ENCODE measurements around the gene SAP25. TPM values are rescaled to one million over a fixed set of nuclear protein-coding genes. Genes with fewer than 3 reads are reported as not detected.
A peak's percentile ranks its signal among the peaks of the same experiment; 100 is the strongest.

The SAP25 gene
- total RNA-seq, 2 donors from 2014 or later, result 2.5 to 19.5 TPM

DNA sequence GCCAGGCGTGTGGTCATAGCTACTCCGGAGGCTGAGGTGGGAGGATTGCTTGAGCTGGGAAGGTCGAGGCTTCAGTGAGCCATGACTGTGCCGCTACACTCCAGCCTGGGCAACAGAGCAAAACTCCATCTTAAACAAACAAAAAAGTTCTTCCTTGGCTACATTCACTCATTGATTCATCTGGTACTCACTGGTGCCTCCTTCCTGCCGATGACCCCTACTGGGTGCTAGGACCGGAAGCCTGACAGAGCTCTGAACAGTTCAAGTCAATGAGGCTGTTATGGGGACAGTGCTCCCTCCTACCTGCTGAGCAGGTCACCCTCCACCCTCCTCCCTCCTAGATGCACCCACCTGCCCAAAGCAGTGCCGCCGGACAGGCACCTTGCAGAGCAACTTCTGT, 33.4 kb upstream of the SAP25 start:
- Histone ChIP-seq H3K27me3 (replicated peaks; ENCODE audit: insufficient read depth) (no peaks in the 10 kb centered on the region), H3K9me3 (no peaks in the 10 kb centered on the region), H3K4me1 (replicated peaks) (no peaks in the 10 kb centered on the region), H3K36me3 (no peaks in the 10 kb centered on the region), H3K27ac (no peak overlapping the region), H3K4me3 (no peak overlapping the region)
- TF ChIP-seq POLR2A (IDR thresholded peaks at IDR 0.05) (no peak), POLR2AphosphoS5 (IDR thresholded peaks at IDR 0.05) (no peak)
- TF ChIP-seq, protein P1, sequence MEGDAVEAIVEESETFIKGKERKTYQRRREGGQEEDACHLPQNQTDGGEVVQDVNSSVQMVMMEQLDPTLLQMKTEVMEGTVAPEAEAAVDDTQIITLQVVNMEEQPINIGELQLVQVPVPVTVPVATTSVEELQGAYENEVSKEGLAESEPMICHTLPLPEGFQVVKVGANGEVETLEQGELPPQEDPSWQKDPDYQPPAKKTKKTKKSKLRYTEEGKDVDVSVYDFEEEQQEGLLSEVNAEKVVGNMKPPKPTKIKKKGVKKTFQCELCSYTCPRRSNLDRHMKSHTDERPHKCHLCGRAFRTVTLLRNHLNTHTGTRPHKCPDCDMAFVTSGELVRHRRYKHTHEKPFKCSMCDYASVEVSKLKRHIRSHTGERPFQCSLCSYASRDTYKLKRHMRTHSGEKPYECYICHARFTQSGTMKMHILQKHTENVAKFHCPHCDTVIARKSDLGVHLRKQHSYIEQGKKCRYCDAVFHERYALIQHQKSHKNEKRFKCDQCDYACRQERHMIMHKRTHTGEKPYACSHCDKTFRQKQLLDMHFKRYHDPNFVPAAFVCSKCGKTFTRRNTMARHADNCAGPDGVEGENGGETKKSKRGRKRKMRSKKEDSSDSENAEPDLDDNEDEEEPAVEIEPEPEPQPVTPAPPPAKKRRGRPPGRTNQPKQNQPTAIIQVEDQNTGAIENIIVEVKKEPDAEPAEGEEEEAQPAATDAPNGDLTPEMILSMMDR (IDR thresholded peaks at IDR 0.05), result no peak
- WGBS, result 78% methylated on average over 8 of the region's 8 CpGs
- intact Hi-C loops (cut with DNase I), result no loop called here
- DNase-seq (ENCODE audit: low spot score), result no peak

DNA sequence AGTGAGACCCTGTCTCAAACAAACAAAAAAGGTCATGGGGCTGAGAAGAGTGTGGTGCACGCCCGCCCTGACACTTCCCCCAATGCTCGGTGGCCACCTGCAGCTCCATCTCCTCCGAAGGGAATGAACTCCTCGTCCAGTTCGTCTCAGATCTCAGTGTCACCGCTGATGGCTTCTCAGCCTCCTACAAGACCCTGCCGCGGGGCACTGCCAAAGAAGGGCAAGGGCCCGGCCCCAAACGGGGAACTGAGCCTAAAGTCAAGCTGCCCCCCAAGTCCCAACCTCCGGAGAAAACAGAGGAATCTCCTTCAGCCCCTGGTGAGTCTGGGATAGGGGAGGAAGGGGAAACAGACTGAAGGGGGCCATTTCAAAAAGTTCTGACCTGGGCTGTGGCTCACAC, 32.6 kb upstream of the SAP25 start:
- intact Hi-C loops (cut with DNase I), result no loop called here
- Histone ChIP-seq H3K4me1 (replicated peaks) (no peaks in the 10 kb centered on the region), H3K9me3 (no peaks in the 10 kb centered on the region), H3K4me3 (no peak overlapping the region), H3K27me3 (replicated peaks; ENCODE audit: insufficient read depth) (no peaks in the 10 kb centered on the region), H3K36me3 (no peaks in the 10 kb centered on the region), H3K27ac (no peak overlapping the region)
- DNase-seq (ENCODE audit: low spot score), result no peak
- WGBS, result 94% methylated on average over 12 of the region's 12 CpGs
- TF ChIP-seq POLR2A (IDR thresholded peaks at IDR 0.05) (no peak), POLR2AphosphoS5 (IDR thresholded peaks at IDR 0.05) (no peak)
- TF ChIP-seq, protein P1 (IDR thresholded peaks at IDR 0.05), result no peak

DNA sequence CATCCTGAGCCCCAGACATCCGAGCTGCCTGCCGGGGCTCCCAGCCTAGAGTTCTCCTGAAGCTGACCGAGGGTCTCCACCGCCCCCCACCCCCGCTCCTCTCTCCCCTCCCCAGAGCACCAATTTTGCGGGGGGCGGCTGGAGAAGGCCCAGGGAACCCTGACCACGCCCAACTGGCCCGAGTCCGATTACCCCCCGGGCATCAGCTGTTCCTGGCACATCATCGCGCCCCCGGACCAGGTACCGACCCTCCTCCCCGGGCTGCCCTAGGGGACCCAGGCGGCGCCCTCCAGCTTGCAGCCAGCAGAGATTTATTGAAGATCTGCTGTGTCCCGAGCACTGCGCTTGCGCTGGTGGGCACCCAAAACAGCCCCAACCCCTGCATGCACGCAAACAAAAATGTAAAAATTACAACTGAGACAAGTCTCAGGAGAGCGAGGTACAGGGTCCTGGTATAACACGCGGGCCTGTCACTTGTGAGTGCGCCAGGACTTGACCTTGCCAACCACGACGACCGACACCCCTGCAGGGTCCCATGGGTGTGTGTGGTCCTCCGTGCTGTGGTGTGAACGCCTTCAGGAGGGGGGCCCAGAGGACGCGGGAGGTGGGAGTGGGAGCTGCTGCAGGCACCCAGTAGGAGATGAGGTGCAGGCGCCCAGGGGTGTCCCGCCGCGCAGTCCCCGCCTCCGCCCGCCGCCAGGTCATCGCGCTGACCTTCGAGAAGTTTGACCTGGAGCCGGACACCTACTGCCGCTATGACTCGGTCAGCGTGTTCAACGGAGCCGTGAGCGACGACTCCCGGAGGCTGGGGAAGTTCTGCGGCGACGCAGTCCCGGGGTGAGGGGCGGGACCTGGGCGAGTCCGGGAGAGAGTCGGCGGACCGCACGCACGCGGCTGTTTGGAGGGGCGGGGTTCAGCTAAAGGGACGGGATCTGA, 31.5 kb upstream of the SAP25 start:
- H3K4me3 ChIP-seq, result peak overlapping the region; percentile 52 to 68
- H3K4me1 ChIP-seq (replicated peaks), result no peaks in the 10 kb centered on the region
- intact Hi-C loops (cut with DNase I), result no loop called here
- no peak for DNase-seq (ENCODE audit: low spot score)
- no peaks in the 10 kb centered on the region for H3K36me3 ChIP-seq
- H3K27ac ChIP-seq, result peak overlapping the region; percentile 74 to 77
- no peaks in the 10 kb centered on the region for H3K9me3 ChIP-seq
- no peaks in the 10 kb centered on the region for H3K27me3 ChIP-seq (replicated peaks; ENCODE audit: insufficient read depth)
- TF ChIP-seq POLR2AphosphoS5 (IDR thresholded peaks at IDR 0.05) (no peak), POLR2A (IDR thresholded peaks at IDR 0.05) (peak; percentile 19)
- 12% methylated on average over 67 of the region's 68 CpGs for WGBS

DNA sequence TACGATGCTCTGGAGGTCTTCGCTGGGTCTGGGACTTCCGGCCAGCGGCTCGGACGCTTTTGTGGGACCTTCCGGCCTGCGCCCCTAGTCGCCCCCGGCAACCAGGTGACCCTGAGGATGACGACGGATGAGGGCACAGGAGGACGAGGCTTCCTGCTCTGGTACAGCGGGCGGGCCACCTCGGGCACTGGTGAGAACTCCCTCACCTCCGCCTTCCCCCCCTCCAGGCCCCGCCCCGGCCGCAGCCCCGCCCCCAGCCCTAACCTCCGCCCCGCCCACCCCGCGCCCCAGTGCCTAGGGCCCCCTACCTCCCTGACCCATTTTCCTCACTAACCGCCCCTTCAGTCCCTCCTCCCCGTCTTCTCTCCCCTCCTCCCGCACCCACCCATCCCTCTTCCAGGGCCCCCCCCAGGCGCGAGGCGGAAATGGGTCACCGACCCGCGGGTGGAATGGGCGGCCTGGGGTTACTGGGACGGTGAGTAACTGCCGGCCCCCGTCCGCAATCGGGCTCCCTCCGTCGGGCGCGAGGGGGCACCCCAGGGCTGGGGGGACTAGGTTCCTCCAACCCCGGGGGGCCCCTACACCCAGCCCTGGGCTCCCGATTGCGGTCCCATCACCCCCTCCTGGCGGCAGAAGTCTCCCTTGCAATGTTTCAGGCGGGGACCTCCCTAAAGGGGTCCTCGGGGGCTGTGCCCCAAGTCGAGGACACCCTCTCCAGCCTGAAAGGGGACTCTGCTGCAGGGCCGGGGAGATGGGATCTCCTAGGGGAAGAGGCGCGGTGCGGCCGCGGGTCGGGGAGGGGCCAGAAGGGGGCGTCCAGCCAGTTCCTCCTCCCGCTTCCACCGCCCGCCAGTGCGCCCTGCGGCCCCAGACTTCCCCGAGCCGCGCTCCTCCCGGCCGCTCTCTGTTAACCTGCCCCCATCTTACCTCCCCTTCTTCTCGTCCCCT, 30.6 kb upstream of the SAP25 start:
- intact Hi-C loops (cut with DNase I), result no loop called here
- Histone ChIP-seq H3K27ac (peak overlapping the region; percentile 74 to 77), H3K36me3 (no peaks in the 10 kb centered on the region), H3K4me1 (replicated peaks) (no peaks in the 10 kb centered on the region), H3K9me3 (no peaks in the 10 kb centered on the region), H3K27me3 (replicated peaks; ENCODE audit: insufficient read depth) (no peaks in the 10 kb centered on the region), H3K4me3 (peak overlapping the region; percentile 52 to 68)
- WGBS, result under 1% methylated on average over 44 of the region's 70 CpGs
- peak; percentile 43 for TF ChIP-seq POLR2A (IDR thresholded peaks at IDR 0.05)
- TF ChIP-seq POLR2AphosphoS5 (IDR thresholded peaks at IDR 0.05), result peak; percentile 9
- TF ChIP-seq, protein P1 (IDR thresholded peaks at IDR 0.05), result peak; percentile 33 to 59 (median 48)
- peak; percentile 54 for DNase-seq (ENCODE audit: low spot score)

DNA sequence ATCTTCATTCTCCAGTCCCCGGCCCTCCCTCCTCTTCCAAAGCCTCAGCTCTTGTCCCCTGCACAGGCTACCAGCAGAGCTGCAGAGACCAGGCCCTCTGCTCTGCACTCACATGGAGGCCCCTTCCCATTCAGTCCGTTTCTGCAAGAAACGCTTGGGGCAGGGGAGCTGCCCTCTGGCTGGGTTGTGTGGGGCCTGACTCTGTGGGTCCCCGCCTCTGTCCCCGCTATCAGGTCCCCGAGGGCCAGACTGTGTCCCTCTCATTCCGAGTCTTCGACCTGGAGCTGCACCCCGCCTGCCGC, 30.0 kb upstream of the SAP25 start:
- no peaks in the 10 kb centered on the region for H3K4me1 ChIP-seq (replicated peaks)
- H3K4me3 ChIP-seq, result peak overlapping the region; percentile 52 to 68
- no peaks in the 10 kb centered on the region for H3K36me3 ChIP-seq
- no peaks in the 10 kb centered on the region for H3K9me3 ChIP-seq
- TF ChIP-seq, protein P1 (IDR thresholded peaks at IDR 0.05), result peak in 1 of 4 experiments; percentile 3
- no peak for TF ChIP-seq POLR2A (IDR thresholded peaks at IDR 0.05)
- H3K27me3 ChIP-seq (replicated peaks; ENCODE audit: insufficient read depth), result no peaks in the 10 kb centered on the region
- 10% methylated on average over 8 of the region's 10 CpGs for WGBS
- intact Hi-C loops (cut with DNase I), result no loop called here
- no peak for DNase-seq (ENCODE audit: low spot score)
- peak overlapping the region; percentile 74 to 77 for H3K27ac ChIP-seq

All from prostate gland (tissue), 2 donors.